Caco-2 (cell line): Measurements from ENCODE around the gene PSME1. TPM values are rescaled to one million over a fixed set of nuclear protein-coding genes. Genes with fewer than 3 reads are reported as not detected.
A peak's percentile ranks its signal among the peaks of the same experiment; 100 is the strongest.

Experiments used
- BruUV-seq: library from RNA; stranded (reverse); fragments of 400-500 nt; replicated peaks from 2 replicates; lab custom pipeline; 2021; lab: Mats Ljungman, UMichigan
- CTCF ChIA-PET: fragments of 300-600 bp; sonication (Branson Sonifier 250); formaldehyde crosslinking; loops from one replicate; lab custom pipeline; 2022; ENCODE audit warnings: antibody characterized with exemption; lab: Charles Lee
- POLR2A ChIA-PET: fragments of 300-600 bp; sonication (Branson Sonifier 250); formaldehyde crosslinking; loops from one replicate; lab custom pipeline; 2022; ENCODE audit warnings: antibody characterized with exemption; lab: Charles Lee
- DNase-seq, 2 experiments: peaks; one replicate each; pipeline versions ENCODE4 v3.0.0 to v3.0.0-alpha.2; 2020 to 2022
- H3K27me3 ChIP-seq: replicated peaks from 2 replicates; pipeline ENCODE4 v1.6.0; 2011; ENCODE audit warnings: low read length; ENCODE audit not compliant: control insufficient read depth, insufficient read depth
- H3K36me3 ChIP-seq: 2 replicates; pipeline ENCODE4 v1.5.1; 2011; ENCODE audit warnings: low read length; ENCODE audit not compliant: control insufficient read depth, insufficient read depth
- H3K4me1 ChIP-seq: fragments of 250-450 bp; sonication (Bioruptor Pico); 2 replicates; pipeline ENCODE4 v1.5.1; 2020; ENCODE audit warnings: mild to moderate bottlenecking
- H3K4me3 ChIP-seq: 2 replicates; pipeline ENCODE4 v1.5.1; 2011; ENCODE audit warnings: low read depth, mild to moderate bottlenecking, control low read depth, low read length
- H3K9me3 ChIP-seq: fragments of 250-450 bp; sonication (Bioruptor Pico); 2 replicates; pipeline ENCODE4 v1.5.1; 2020; ENCODE audit warnings: mild to moderate bottlenecking, moderate library complexity
- H3K27ac Mint-ChIP-seq: one replicate; pipeline ENCODE4 v1.8.0; 2022; ENCODE audit warnings: mixed read lengths; ENCODE audit not compliant: unreplicated experiment
- H3K27me3 Mint-ChIP-seq: one replicate; pipeline ENCODE4 v1.8.0; 2022; ENCODE audit warnings: mixed read lengths; ENCODE audit not compliant: insufficient read depth, unreplicated experiment
- H3K36me3 Mint-ChIP-seq: one replicate; pipeline ENCODE4 v1.8.0; 2022; ENCODE audit warnings: mild to moderate bottlenecking, mixed read lengths; ENCODE audit not compliant: insufficient read depth, unreplicated experiment
- H3K4me1 Mint-ChIP-seq: one replicate; pipeline ENCODE4 v1.8.0; 2022; ENCODE audit warnings: low read depth, mixed read lengths; ENCODE audit not compliant: unreplicated experiment
- H3K4me3 Mint-ChIP-seq: one replicate; pipeline ENCODE4 v1.8.0; 2022; ENCODE audit warnings: mild to moderate bottlenecking, moderate library complexity, mixed read lengths; ENCODE audit not compliant: unreplicated experiment
- H3K9me3 Mint-ChIP-seq: one replicate; pipeline ENCODE4 v1.8.0; 2022; ENCODE audit warnings: mixed read lengths; ENCODE audit not compliant: unreplicated experiment
- intact Hi-C: fragments of 100-400 bp; cut with micrococcal nuclease; formaldehyde crosslinking; loops from one replicate; pipeline ENCODE4 v1.10.0; 2022; ENCODE audit not compliant: unreplicated experiment
- total RNA-seq: library from RNA; stranded (reverse); gene quantifications from 2 replicates; pipeline ENCODE4 v1.2.3, GENCODE V29; 2022
- TF ChIP-seq, protein P1 (sequence below), 2 experiments: fragments of 200-600 bp in 1 of 2; IDR thresholded peaks; 1 replicate in 1 of 2; 2 replicates in 1 of 2; pipeline versions ENCODE4 v1.5.1 to v1.8.0; 2011 to 2022; ENCODE audit warnings: antibody characterized with exemption in 1 of 2, control low read depth in 1 of 2, inconsistent platforms in 1 of 2, low read depth in 1 of 2, low read length in 1 of 2, mild to moderate bottlenecking in 1 of 2, moderate library complexity in 1 of 2; ENCODE audit not compliant: insufficient read depth in 1 of 2, severe bottlenecking in 1 of 2, unreplicated experiment in 1 of 2

Gene PSME1
- total RNA-seq, 1 experiment from 2014 or later = 141 TPM

DNA sequence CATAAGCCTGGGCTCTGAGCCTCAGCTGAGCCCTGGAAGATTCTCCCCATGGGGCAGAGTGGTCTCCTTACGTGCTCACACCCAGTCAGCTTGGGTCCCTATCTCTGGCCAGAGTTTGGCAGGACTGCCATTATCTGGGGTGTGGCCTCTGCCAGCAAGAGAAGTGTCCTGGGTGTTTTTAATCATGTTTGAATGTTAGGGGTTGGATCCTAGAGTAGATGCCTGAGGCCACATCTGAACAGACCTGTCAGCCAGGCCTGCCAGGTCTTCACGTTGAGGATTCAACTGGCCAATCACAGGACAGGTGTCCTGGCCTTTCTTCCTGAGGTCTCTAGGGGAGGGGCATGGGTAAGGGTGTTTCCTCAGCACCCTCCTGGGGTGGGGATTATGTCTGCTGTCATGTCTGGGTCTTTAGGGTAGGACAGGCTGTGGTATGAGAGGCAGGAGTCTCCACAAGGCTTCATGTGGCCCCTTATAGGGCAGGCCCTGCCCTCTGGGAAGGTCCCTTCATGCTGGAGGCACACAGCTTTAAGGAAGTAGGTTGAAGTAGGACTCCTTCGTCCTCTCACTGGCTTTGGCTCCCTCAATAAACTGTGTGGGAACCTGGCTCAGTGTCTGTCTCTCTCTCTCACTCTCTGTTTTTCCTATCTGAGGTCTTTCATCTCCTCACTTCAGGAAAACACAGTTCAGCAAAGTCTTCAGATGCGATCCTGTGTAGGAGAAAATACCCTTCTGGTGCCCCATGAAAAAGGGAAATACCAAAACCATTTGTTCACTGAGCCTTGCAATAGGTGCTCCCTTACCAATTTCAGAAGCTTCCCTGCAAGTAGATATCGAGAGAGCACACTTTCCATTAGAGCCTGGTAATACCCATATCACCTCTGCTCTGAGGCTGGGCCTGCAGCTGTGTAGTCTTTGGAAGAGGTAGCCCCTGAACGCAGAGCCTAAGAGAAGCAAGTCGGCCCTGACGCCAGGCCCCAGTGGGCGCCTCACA lies 12.3 kb upstream of the PSME1 start:
- no peaks in the 10 kb centered on the region for H3K9me3 ChIP-seq
- peaks cover 14% of the 10 kb centered on the region for H3K36me3 Mint-ChIP-seq
- H3K4me1 Mint-ChIP-seq = no peaks in the 10 kb centered on the region
- intact Hi-C loops = no loop called here
- H3K27ac Mint-ChIP-seq = no peak overlapping the region
- H3K27me3 ChIP-seq = no peaks in the 10 kb centered on the region
- ChIA-PET CTCF (interaction anchor here (0.6 kb wide), 1 partner anchor 1461 kb away, joined by 3 read pairs; no protein-coding TSS in a partner anchor), POLR2A (interaction anchor here (2.8 kb wide), 1 partner anchor 9 kb away, joined by 15 read pairs; the partner anchor contains the start of genes DCAF11 and NRL)
- BruUV-seq = TSS peak; percentile 34
- H3K9me3 Mint-ChIP-seq = no peaks in the 10 kb centered on the region
- H3K4me3 Mint-ChIP-seq = no peak overlapping the region
- no peaks in the 10 kb centered on the region for H3K4me1 ChIP-seq
- H3K4me3 ChIP-seq = no peak overlapping the region
- H3K36me3 ChIP-seq = peaks cover 4% of the 10 kb centered on the region
- TF ChIP-seq, protein P1, sequence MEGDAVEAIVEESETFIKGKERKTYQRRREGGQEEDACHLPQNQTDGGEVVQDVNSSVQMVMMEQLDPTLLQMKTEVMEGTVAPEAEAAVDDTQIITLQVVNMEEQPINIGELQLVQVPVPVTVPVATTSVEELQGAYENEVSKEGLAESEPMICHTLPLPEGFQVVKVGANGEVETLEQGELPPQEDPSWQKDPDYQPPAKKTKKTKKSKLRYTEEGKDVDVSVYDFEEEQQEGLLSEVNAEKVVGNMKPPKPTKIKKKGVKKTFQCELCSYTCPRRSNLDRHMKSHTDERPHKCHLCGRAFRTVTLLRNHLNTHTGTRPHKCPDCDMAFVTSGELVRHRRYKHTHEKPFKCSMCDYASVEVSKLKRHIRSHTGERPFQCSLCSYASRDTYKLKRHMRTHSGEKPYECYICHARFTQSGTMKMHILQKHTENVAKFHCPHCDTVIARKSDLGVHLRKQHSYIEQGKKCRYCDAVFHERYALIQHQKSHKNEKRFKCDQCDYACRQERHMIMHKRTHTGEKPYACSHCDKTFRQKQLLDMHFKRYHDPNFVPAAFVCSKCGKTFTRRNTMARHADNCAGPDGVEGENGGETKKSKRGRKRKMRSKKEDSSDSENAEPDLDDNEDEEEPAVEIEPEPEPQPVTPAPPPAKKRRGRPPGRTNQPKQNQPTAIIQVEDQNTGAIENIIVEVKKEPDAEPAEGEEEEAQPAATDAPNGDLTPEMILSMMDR (IDR thresholded peaks at IDR 0.05; ENCODE audit: insufficient read depth in 1 of 2, low read depth in 1 of 2, low read length in 1 of 2, severe bottlenecking in 1 of 2, unreplicated experiment in 1 of 2) = no peak
- no peak for DNase-seq
- no peaks in the 10 kb centered on the region for H3K27me3 Mint-ChIP-seq

DNA sequence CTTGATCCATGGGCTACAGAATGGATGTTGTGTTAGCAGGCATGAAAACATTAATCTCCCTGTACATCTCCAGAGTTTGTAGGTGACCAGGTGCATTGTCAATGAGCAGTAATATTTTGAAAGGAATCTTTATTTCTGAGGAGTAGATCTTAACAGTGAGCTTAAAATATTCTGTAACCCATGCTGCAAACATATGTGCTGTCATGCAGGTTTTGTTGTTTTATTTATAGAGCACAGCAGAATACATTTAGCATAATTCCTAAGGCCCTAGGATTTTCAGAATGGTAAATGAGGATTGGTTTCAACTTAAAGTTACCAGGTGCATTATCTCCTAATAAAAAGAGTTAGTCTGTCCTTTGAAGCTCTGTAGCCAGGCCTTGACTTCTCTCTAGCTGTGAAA lies 9.1 kb upstream of the PSME1 start:
- ChIA-PET POLR2A (interaction anchor here (2.8 kb wide), 1 partner anchor 12 kb away, joined by 15 read pairs; the partner anchor contains the start of genes DCAF11 and NRL), CTCF (interaction anchor here (1.2 kb wide), 2 partner anchors 12 to 18 kb away, joined by 3 to 4 read pairs; partner anchors contain the start of genes DCAF11 and NRL)
- no peaks in the 10 kb centered on the region for H3K27me3 ChIP-seq
- no TSS peak for BruUV-seq
- intact Hi-C loops = no loop called here
- H3K36me3 ChIP-seq = no peaks in the 10 kb centered on the region; the same call in 1 of the 2 replicates
- H3K36me3 Mint-ChIP-seq = no peaks in the 10 kb centered on the region
- H3K27ac Mint-ChIP-seq = no peak overlapping the region
- no peak overlapping the region for H3K4me3 ChIP-seq
- no peaks in the 10 kb centered on the region for H3K9me3 Mint-ChIP-seq
- no peak overlapping the region for H3K4me3 Mint-ChIP-seq
- no peaks in the 10 kb centered on the region for H3K27me3 Mint-ChIP-seq
- no peaks in the 10 kb centered on the region for H3K9me3 ChIP-seq
- H3K4me1 ChIP-seq = no peaks in the 10 kb centered on the region
- TF ChIP-seq, protein P1 (IDR thresholded peaks at IDR 0.05; ENCODE audit: insufficient read depth in 1 of 2, low read depth in 1 of 2, low read length in 1 of 2, severe bottlenecking in 1 of 2, unreplicated experiment in 1 of 2) = no peak
- no peak for DNase-seq
- no peaks in the 10 kb centered on the region for H3K4me1 Mint-ChIP-seq

DNA sequence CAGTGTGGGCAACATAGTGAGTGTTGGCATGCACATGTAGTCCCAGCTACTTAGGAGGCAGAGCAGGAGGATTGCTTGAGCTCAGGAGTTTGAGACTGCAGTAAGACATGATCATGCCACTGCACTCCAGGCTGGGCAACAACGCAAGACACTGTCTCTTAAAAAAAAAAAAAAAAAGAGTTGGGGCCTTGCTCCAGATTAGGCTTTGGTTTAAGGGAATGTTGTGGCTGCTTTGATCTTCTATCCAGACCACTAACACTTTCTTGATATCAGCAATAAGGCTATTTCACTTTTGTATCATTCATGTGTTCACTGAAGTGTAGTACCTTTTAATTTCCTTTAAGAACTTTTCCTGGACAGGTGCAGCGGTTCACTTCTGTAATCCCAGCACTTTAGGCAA lies 8.3 kb upstream of the PSME1 start:
- Mint-ChIP-seq H3K27me3 (no peaks in the 10 kb centered on the region), H3K4me3 (no peak overlapping the region), H3K27ac (no peak overlapping the region), H3K4me1 (no peaks in the 10 kb centered on the region), H3K9me3 (no peaks in the 10 kb centered on the region), H3K36me3 (no peaks in the 10 kb centered on the region)
- BruUV-seq = no TSS peak
- no peaks in the 10 kb centered on the region; the same call in 1 of the 2 replicates for H3K36me3 ChIP-seq
- CTCF ChIA-PET = interaction anchor here (0.6 kb wide), 1 partner anchor 195 kb away, joined by 6 read pairs; no protein-coding TSS in a partner anchor
- TF ChIP-seq, protein P1 (IDR thresholded peaks at IDR 0.05; ENCODE audit: insufficient read depth in 1 of 2, low read depth in 1 of 2, low read length in 1 of 2, severe bottlenecking in 1 of 2, unreplicated experiment in 1 of 2) = no peak
- intact Hi-C loops = no loop called here
- DNase-seq = no peak
- H3K9me3 ChIP-seq = no peaks in the 10 kb centered on the region
- POLR2A ChIA-PET = no interaction called here
- H3K27me3 ChIP-seq = no peaks in the 10 kb centered on the region
- no peak overlapping the region for H3K4me3 ChIP-seq
- H3K4me1 ChIP-seq = no peaks in the 10 kb centered on the region
